H9 (cell line): ENCODE measurements around the gene GCN1. TPM values are rescaled to one million over a fixed set of nuclear protein-coding genes. Genes with fewer than 3 reads are reported as not detected.

Experiments
- DNase-seq: peaks from one replicate; pipeline ENCODE4 v3.0.0-alpha.2; 2017
- H2AFZ ChIP-seq: one replicate; pipeline ENCODE4 v1.6.1; 2013; ENCODE audit warnings: mild to moderate bottlenecking, low read length, control low read depth, moderate library complexity
- H2AK5ac ChIP-seq: 2 replicates; pipeline ENCODE4 v1.6.1; 2013; ENCODE audit warnings: low read length, control low read depth, mixed read lengths; ENCODE audit not compliant: insufficient read length
- H2BK120ac ChIP-seq: one replicate; pipeline ENCODE4 v1.6.1; 2013; ENCODE audit warnings: low read depth, mild to moderate bottlenecking, low read length, control low read depth, inconsistent platforms; ENCODE audit not compliant: poor library complexity, severe bottlenecking
- H2BK12ac ChIP-seq: 2 replicates; pipeline ENCODE4 v1.6.1; 2013; ENCODE audit warnings: low read length, control low read depth, mixed read lengths, low read depth; ENCODE audit not compliant: insufficient read length
- H2BK15ac ChIP-seq: 2 replicates; pipeline ENCODE4 v1.6.1; 2013; ENCODE audit warnings: low read depth, low read length, control low read depth
- H2BK20ac ChIP-seq: one replicate; pipeline ENCODE4 v1.6.1; 2013; ENCODE audit warnings: low read depth, mild to moderate bottlenecking, low read length, control low read depth, inconsistent platforms; ENCODE audit not compliant: poor library complexity, severe bottlenecking
- H2BK5ac ChIP-seq: 2 replicates; pipeline ENCODE4 v1.6.1; 2013; ENCODE audit warnings: low read length, control low read depth, mixed read lengths; ENCODE audit not compliant: insufficient read length
- H3K14ac ChIP-seq: 2 replicates; pipeline ENCODE4 v1.6.1; 2013; ENCODE audit warnings: low read length, control low read depth; ENCODE audit not compliant: insufficient read depth
- H3K18ac ChIP-seq: 2 replicates; pipeline ENCODE4 v1.6.1; 2013; ENCODE audit warnings: low read depth, mild to moderate bottlenecking, mixed read lengths, low read length, control low read depth; ENCODE audit not compliant: insufficient read length
- H3K23ac ChIP-seq: 2 replicates; pipeline ENCODE4 v1.6.1; 2013; ENCODE audit warnings: low read length, control low read depth, mixed read lengths, low read depth; ENCODE audit not compliant: insufficient read length
- H3K23me2 ChIP-seq: 2 replicates; pipeline ENCODE4 v1.6.1; 2013; ENCODE audit warnings: low read depth, mild to moderate bottlenecking, mixed read lengths, low read length, control low read depth; ENCODE audit not compliant: insufficient read length, poor library complexity, severe bottlenecking
- H3K27ac ChIP-seq: 2 replicates; pipeline ENCODE4 v1.5.1; 2013; ENCODE audit warnings: low read length, control low read depth, mixed read lengths, low read depth; ENCODE audit not compliant: insufficient read length
- H3K27me3 ChIP-seq: 2 replicates; pipeline ENCODE4 v1.6.1; 2013; ENCODE audit warnings: low read length, control low read depth, inconsistent platforms; ENCODE audit not compliant: insufficient read depth
- H3K4ac ChIP-seq: 2 replicates; pipeline ENCODE4 v1.6.1; 2013; ENCODE audit warnings: low read depth, mild to moderate bottlenecking, control low read depth, inconsistent platforms, low read length, moderate library complexity
- H3K4me1 ChIP-seq: 2 replicates; pipeline ENCODE4 v1.6.1; 2013; ENCODE audit warnings: low read length, control low read depth, inconsistent platforms; ENCODE audit not compliant: insufficient read depth
- H3K4me2 ChIP-seq: 2 replicates; pipeline ENCODE4 v1.6.1; 2013; ENCODE audit warnings: low read length, control low read depth, mixed read lengths; ENCODE audit not compliant: insufficient read length, insufficient read depth
- H3K56ac ChIP-seq: 2 replicates; pipeline ENCODE4 v1.6.1; 2013; ENCODE audit warnings: low read depth, mild to moderate bottlenecking, mixed read lengths, low read length, control low read depth; ENCODE audit not compliant: insufficient read length
- H3K79me1 ChIP-seq: 2 replicates; pipeline ENCODE4 v1.6.1; 2013; ENCODE audit warnings: low read depth, mild to moderate bottlenecking, moderate library complexity, low read length, control low read depth, inconsistent platforms; ENCODE audit not compliant: insufficient read depth, poor library complexity, severe bottlenecking
- H3K79me2 ChIP-seq: 2 replicates; pipeline ENCODE4 v1.6.1; 2013; ENCODE audit warnings: low read length, control low read depth, inconsistent platforms; ENCODE audit not compliant: insufficient read depth
- H3K9ac ChIP-seq: 2 replicates; pipeline ENCODE4 v1.6.1; 2013; ENCODE audit warnings: low read length, control low read depth, mixed read lengths; ENCODE audit not compliant: insufficient read length; ENCODE audit errors: extremely low read depth
- H3K9me3 ChIP-seq: one replicate; pipeline ENCODE4 v1.6.1; 2013; ENCODE audit warnings: low read depth, low read length, inconsistent platforms; ENCODE audit not compliant: control insufficient read depth
- H3T11ph ChIP-seq: one replicate; pipeline ENCODE4 v1.6.1; 2013; ENCODE audit warnings: mild to moderate bottlenecking, low read length, control low read depth, inconsistent platforms
- H4K20me1 ChIP-seq: one replicate; pipeline ENCODE4 v1.6.1; 2013; ENCODE audit not compliant: control insufficient read depth, insufficient read length, insufficient read depth
- H4K5ac ChIP-seq: 2 replicates; pipeline ENCODE4 v1.6.1; 2013; ENCODE audit warnings: low read depth, mild to moderate bottlenecking, mixed read lengths, low read length, control low read depth; ENCODE audit not compliant: insufficient read length
- H4K8ac ChIP-seq: replicated peaks from 2 replicates; pipeline ENCODE4 v1.6.1; 2013; ENCODE audit warnings: low read length, control low read depth, mixed read lengths, low read depth; ENCODE audit not compliant: insufficient read length
- H4K91ac ChIP-seq: 2 replicates; pipeline ENCODE4 v1.6.1; 2013; ENCODE audit warnings: low read depth, mild to moderate bottlenecking, moderate library complexity, mixed read lengths, low read length, control low read depth; ENCODE audit not compliant: insufficient read length
- H3K27ac Mint-ChIP-seq, 3 experiments: 2 replicates in 2 of 3; 3 replicates in 1 of 3; pipeline ENCODE4 v1.8.0; 2020 to 2021; ENCODE audit warnings: mixed read lengths in 3 of 3, mild to moderate bottlenecking in 1 of 3, moderate library complexity in 1 of 3
- H3K27me3 Mint-ChIP-seq: 2 replicates; pipeline ENCODE4 v1.8.0; 2021; ENCODE audit warnings: low read depth, mild to moderate bottlenecking, moderate library complexity, mixed read lengths
- H3K36me3 Mint-ChIP-seq, 3 experiments: 2 replicates in 2 of 3; 3 replicates in 1 of 3; pipeline ENCODE4 v1.8.0; 2020 to 2021; ENCODE audit warnings: low read depth in 3 of 3, mixed read lengths in 3 of 3; ENCODE audit not compliant: insufficient read depth in 1 of 3
- H3K4me1 Mint-ChIP-seq, 2 experiments: 2 replicates each; pipeline ENCODE4 v1.8.0; 2020; ENCODE audit warnings: mixed read lengths in 2 of 2
- H3K4me3 Mint-ChIP-seq, 2 experiments: 2 replicates in 1 of 2; 3 replicates in 1 of 2; pipeline ENCODE4 v1.8.0; 2020 to 2021; ENCODE audit warnings: mild to moderate bottlenecking in 2 of 2, mixed read lengths in 2 of 2, moderate library complexity in 1 of 2
- H3K9me3 Mint-ChIP-seq, 2 experiments: 2 replicates in 1 of 2; 3 replicates in 1 of 2; pipeline ENCODE4 v1.8.0; 2020; ENCODE audit warnings: mild to moderate bottlenecking in 2 of 2, mixed read lengths in 2 of 2, moderate library complexity in 1 of 2
- CTCF ChIP-seq: fragments of 200-600 bp; sonication (generic); conservative IDR thresholded peaks from 3 replicates; pipeline ENCODE4 v1.8.0; 2021; ENCODE audit warnings: antibody characterized with exemption, mild to moderate bottlenecking
- WGBS: extraction: QIAGEN DNeasy Blood & Tissue Kit; methylation state at CpG from one replicate; pipeline ENCODE4 v1.1.7; 2013; ENCODE audit warnings: missing lambda C conversion rate, low lambda C conversion rate, mixed read lengths; ENCODE audit not compliant: insufficient read length; ENCODE audit errors: extremely low coverage; 5-methylcytosine and 5-hydroxymethylcytosine counted together
- total RNA-seq: library from RNA; stranded (reverse); gene quantifications from 2 replicates; pipeline ENCODE4 v1.2.1, GENCODE V29; 2021

The GCN1 gene
- total RNA-seq, 1 experiment from 2014 or later: 137 TPM

- Histone ChIP-seq H3K23me2 (no peaks in the 10 kb centered on the region), H3K9ac (no peak overlapping the region), H2BK20ac (no peak overlapping the region), H3K4me2 (no peak overlapping the region), H2AFZ (no peak overlapping the region), H4K91ac (no peak overlapping the region), H3K4ac (no peak overlapping the region), H2BK15ac (no peak overlapping the region), H4K8ac (no peak overlapping the region), H4K20me1 (no peaks in the 10 kb centered on the region), H2BK5ac (no peak overlapping the region), H2AK5ac (no peak overlapping the region), H4K5ac (no peak overlapping the region), H3K14ac (no peak overlapping the region; the same call in 1 of the 2 replicates), H2BK120ac (no peak overlapping the region), H3K79me1 (no peaks in the 10 kb centered on the region), H3K9me3 (no peaks in the 10 kb centered on the region), H3T11ph (no peak overlapping the region), H2BK12ac (no peak overlapping the region), H3K23ac (no peak overlapping the region), H3K27me3 (no peaks in the 10 kb centered on the region), H3K79me2 (no peaks in the 10 kb centered on the region), H3K18ac (no peak overlapping the region), H3K56ac (no peak overlapping the region), H3K4me1 (peaks cover 8% of the 10 kb centered on the region; the same call in 1 of the 2 replicates), H3K27ac (no peak overlapping the region)
- WGBS: no CpG with 5 or more reads among the region's 19 CpGs
- no peak overlapping the region for H3K4me3 Mint-ChIP-seq
- no peaks in the 10 kb centered on the region; the same call in 1 of the 2 replicates for H3K27me3 Mint-ChIP-seq
- DNase-seq: no peak
- H3K9me3 Mint-ChIP-seq: no peaks in the 10 kb centered on the region
- H3K4me1 Mint-ChIP-seq: peaks cover 54 to 66% of the 10 kb centered on the region in 2 experiments
- peaks cover 9 to 16% (median 16%) of the 10 kb centered on the region in 3 experiments; a peak in 6 of 7 replicates for H3K36me3 Mint-ChIP-seq
- H3K27ac Mint-ChIP-seq: peak overlapping the region; percentile 7 to 61 (median 59); a peak in 5 of 7 replicates
- no peak for TF ChIP-seq CTCF
Observed at GRCh38 chr12:120090626-120091295, 103.8 kb downstream of the GCN1 start.
